Measurements from ENCODE around the gene CCR5AS.

Gene CCR5AS

DNA sequence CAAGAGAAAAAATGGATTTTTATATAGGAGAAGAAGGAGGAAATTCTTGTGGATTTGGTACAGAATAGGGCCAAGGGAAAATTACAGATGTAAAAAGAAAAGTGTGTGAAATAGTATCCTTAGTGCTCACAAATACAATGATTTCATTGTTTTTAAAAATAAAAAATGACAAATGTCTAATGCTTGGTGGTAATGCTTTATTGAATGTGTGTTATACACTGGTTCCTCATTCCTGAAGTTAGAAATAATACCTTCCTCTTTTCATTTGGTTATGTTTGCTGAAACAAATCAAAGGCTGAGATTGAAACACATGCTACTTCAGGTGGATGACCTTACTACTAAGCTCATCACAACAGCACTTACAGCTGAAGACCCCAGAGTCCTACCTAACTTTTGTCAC lies 90.7 kb downstream of the CCR5AS start:
- FAIRE-seq (no peak), DNase-seq (ENCODE audit: low spot score) (no peak)

DNA sequence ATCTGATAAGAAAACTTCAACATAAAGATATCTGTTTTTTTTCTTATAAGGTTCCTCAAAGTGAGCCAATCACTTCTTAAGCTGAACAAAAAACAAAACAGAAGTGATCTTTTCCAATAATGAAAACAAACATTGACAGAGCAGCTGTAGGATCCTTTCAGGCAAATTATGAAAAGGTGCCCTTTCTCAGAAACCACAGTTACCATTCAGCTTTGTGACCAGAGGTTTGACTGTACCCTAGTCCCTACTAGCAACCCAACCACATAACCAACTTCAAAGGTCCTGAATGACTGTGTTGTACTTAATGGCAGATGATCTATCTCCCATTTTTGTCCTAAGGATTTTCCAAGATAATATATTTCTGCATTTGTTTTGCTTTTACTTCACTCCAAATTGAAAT lies 92.3 kb downstream of the CCR5AS start:
- FAIRE-seq (no peak), DNase-seq (ENCODE audit: low spot score) (no peak)
